SK-N-SH (cell line): ENCODE measurements around the gene HTR2C. TPM values are rescaled to one million over a fixed set of nuclear protein-coding genes. Genes with fewer than 3 reads are reported as not detected.

Experiments
- CTCF ChIA-PET: fragments of 300-600, 350-600 bp; formaldehyde crosslinking; extraction: SDS; loops from one replicate; lab custom pipeline; 2021; lab: Yijun Ruan, JAX
- POLR2A ChIA-PET: fragments of 350-600 bp; sonication (Branson Sonifier 250); formaldehyde crosslinking; extraction: SDS; loops from one replicate; lab custom pipeline; 2020; ENCODE audit warnings: antibody characterized with exemption, inconsistent platforms; lab: Yijun Ruan, JAX
- DNase-seq: peaks from one replicate; pipeline ENCODE4 v3.0.0; 2012
- H2AFZ ChIP-seq: fragments of 200-600 bp; sonication (generic); 2 replicates; pipeline ENCODE4 v1.8.1; 2016; ENCODE audit warnings: antibody characterized with exemption, mild to moderate bottlenecking, low read depth
- H3F3A ChIP-seq: fragments of 200-600 bp; sonication (generic); replicated peaks from 2 replicates; pipeline ENCODE3; 2016; ENCODE audit warnings: antibody characterized with exemption, mild to moderate bottlenecking; ENCODE audit not compliant: insufficient read depth
- H3K27ac ChIP-seq, 2 experiments: fragments of 200-500 bp in 1 of 2; fragments of 200-600 bp in 1 of 2; sonication (Bioruptor generic) in 1 of 2; sonication (generic), shearing (Covaris generic) in 1 of 2; 2 replicates each; pipeline versions ENCODE4 v1.5.1 to v1.6.1; 2014 to 2016; ENCODE audit warnings: low read depth in 2 of 2, inconsistent platforms in 1 of 2, low read length in 1 of 2, mild to moderate bottlenecking in 1 of 2, mixed read lengths in 1 of 2
- H3K27me3 ChIP-seq: fragments of 200-600 bp; sonication (generic), shearing (Covaris generic); 2 replicates; pipeline ENCODE4 v1.6.1; 2016; ENCODE audit warnings: mixed run types; ENCODE audit not compliant: insufficient read depth
- H3K36me3 ChIP-seq, 2 experiments: fragments of 200-500 bp in 1 of 2; fragments of 200-600 bp in 1 of 2; sonication (Bioruptor generic) in 1 of 2; sonication (generic) in 1 of 2; replicated peaks in 1 of 2; 2 replicates each; pipeline versions ENCODE3 to v1.5.1; 2014 to 2016; ENCODE audit warnings: low read length in 1 of 2, mild to moderate bottlenecking in 1 of 2; ENCODE audit not compliant: insufficient read depth in 2 of 2, control insufficient read depth in 1 of 2
- H3K4me1 ChIP-seq, 2 experiments: fragments of 200-500 bp in 1 of 2; fragments of 200-600 bp in 1 of 2; sonication (Bioruptor generic) in 1 of 2; sonication (generic), shearing (Covaris generic) in 1 of 2; 2 replicates each; pipeline versions ENCODE4 v1.5.1 to v1.6.1; 2014 to 2016; ENCODE audit warnings: low read depth in 1 of 2, low read length in 1 of 2, mixed run types in 1 of 2; ENCODE audit not compliant: insufficient read depth in 2 of 2, control insufficient read depth in 1 of 2
- H3K4me2 ChIP-seq: fragments of 200-600 bp; sonication (generic), shearing (Covaris generic); 2 replicates; pipeline ENCODE4 v1.6.1; 2017; ENCODE audit warnings: mixed run types
- H3K4me3 ChIP-seq, 2 experiments: fragments of 200-500 bp in 1 of 2; fragments of 200-600 bp in 1 of 2; sonication (Bioruptor generic) in 1 of 2; sonication (generic), shearing (Covaris generic) in 1 of 2; 2 replicates each; pipeline versions ENCODE4 v1.5.1 to v1.8.1; 2014 to 2016; ENCODE audit warnings: low read depth in 2 of 2, inconsistent platforms in 1 of 2, low read length in 1 of 2, mild to moderate bottlenecking in 1 of 2, mixed read lengths in 1 of 2, moderate library complexity in 1 of 2
- H3K79me2 ChIP-seq: fragments of 200-600 bp; sonication (generic); 2 replicates; pipeline ENCODE4 v1.8.1; 2017; ENCODE audit warnings: mild to moderate bottlenecking; ENCODE audit not compliant: insufficient read depth
- H3K9ac ChIP-seq: fragments of 200-600 bp; sonication (generic); 2 replicates; pipeline ENCODE4 v1.6.1; 2017; ENCODE audit warnings: mixed run types
- H3K9me2 ChIP-seq: fragments of 200-600 bp; sonication (generic); 2 replicates; pipeline ENCODE4 v1.6.1; 2017; ENCODE audit warnings: mixed run types
- H3K9me3 ChIP-seq: fragments of 200-600 bp; sonication (generic); 2 replicates; pipeline ENCODE4 v1.6.1; 2017; ENCODE audit warnings: mixed run types, mild to moderate bottlenecking, moderate library complexity
- H4K20me1 ChIP-seq: fragments of 200-600 bp; sonication (generic); 2 replicates; pipeline ENCODE4 v1.6.1; 2017; ENCODE audit warnings: mild to moderate bottlenecking, mixed run types; ENCODE audit not compliant: insufficient read depth
- EP300 ChIP-seq, 2 experiments: IDR thresholded peaks; 2 replicates each; pipeline versions ENCODE4 v1.4.0 to v1.6.1; 2012; ENCODE audit warnings: borderline replicate concordance in 1 of 2, low read depth in 1 of 2, low read length in 1 of 2
- EZH2phosphoT487 ChIP-seq: fragments of 200-600 bp; sonication (generic); IDR thresholded peaks from 2 replicates; pipeline ENCODE4 v1.6.1; 2017; ENCODE audit warnings: low read depth, mixed run types, mild to moderate bottlenecking, antibody characterized with exemption, moderate library complexity, borderline replicate concordance
- FOSL2 ChIP-seq: IDR thresholded peaks from 2 replicates; pipeline ENCODE4 v1.4.0; 2012; ENCODE audit warnings: low read depth, mild to moderate bottlenecking, moderate library complexity, borderline replicate concordance
- FOXM1 ChIP-seq: IDR thresholded peaks from 2 replicates; pipeline ENCODE4 v1.4.0; 2012; ENCODE audit warnings: low read depth, mild to moderate bottlenecking
- GABPA ChIP-seq: IDR thresholded peaks from 2 replicates; pipeline ENCODE4 v1.4.0; 2012; ENCODE audit warnings: low read depth, mild to moderate bottlenecking
- GATA2 ChIP-seq: sonication (generic); formaldehyde crosslinking; IDR thresholded peaks from 2 replicates; pipeline ENCODE4 v1.5.0; 2020; ENCODE audit warnings: mild to moderate bottlenecking, missing genetic modification reagents
- JUND ChIP-seq: IDR thresholded peaks from 2 replicates; pipeline ENCODE4 v1.4.0; 2012
- MAX ChIP-seq: IDR thresholded peaks from 2 replicates; pipeline ENCODE4 v1.4.0; 2012; ENCODE audit warnings: low read depth
- MEF2A ChIP-seq: IDR thresholded peaks from 2 replicates; pipeline ENCODE4 v1.4.0; 2012; ENCODE audit warnings: low read depth, borderline replicate concordance
- MXI1 ChIP-seq: IDR thresholded peaks from 2 replicates; pipeline ENCODE4 v1.6.1; 2012; ENCODE audit warnings: mild to moderate bottlenecking, low read depth, low read length, improper control_type of control experiment
- NFIC ChIP-seq: IDR thresholded peaks from 2 replicates; pipeline ENCODE4 v1.4.0; 2012; ENCODE audit warnings: borderline replicate concordance
- PBX3 ChIP-seq: IDR thresholded peaks from 2 replicates; pipeline ENCODE4; 2012
- POLR2AphosphoS5 ChIP-seq: IDR thresholded peaks from 2 replicates; pipeline ENCODE4 v1.6.1; 2012; ENCODE audit warnings: low read depth, low read length
- RAD21 ChIP-seq: IDR thresholded peaks from 2 replicates; pipeline ENCODE4 v1.6.1; 2012; ENCODE audit warnings: mild to moderate bottlenecking, low read length
- RCOR1 ChIP-seq: fragments of 150-350 bp; IDR thresholded peaks from 2 replicates; pipeline ENCODE4 v1.6.1; 2017; ENCODE audit warnings: antibody characterized with exemption, low read length
- RXRA ChIP-seq: IDR thresholded peaks from 2 replicates; pipeline ENCODE4 v1.4.0; 2012; ENCODE audit warnings: low read depth, mild to moderate bottlenecking, borderline replicate concordance
- SIN3A ChIP-seq: IDR thresholded peaks from 2 replicates; pipeline ENCODE4 v1.6.1; 2012; ENCODE audit warnings: low read depth, mild to moderate bottlenecking, low read length, moderate library complexity, borderline replicate concordance
- SMC3 ChIP-seq: IDR thresholded peaks from 2 replicates; pipeline ENCODE4 v1.6.1; 2012; ENCODE audit warnings: low read depth, low read length, improper control_type of control experiment
- TAF1 ChIP-seq: IDR thresholded peaks from 2 replicates; pipeline ENCODE4 v1.6.1; 2012; ENCODE audit warnings: low read depth, mild to moderate bottlenecking, low read length, moderate library complexity, borderline replicate concordance
- TCF12 ChIP-seq: IDR thresholded peaks from 2 replicates; pipeline ENCODE4 v1.4.0; 2012
- TEAD4 ChIP-seq: IDR thresholded peaks from 2 replicates; pipeline ENCODE4 v1.4.0; 2012; ENCODE audit warnings: mild to moderate bottlenecking, borderline replicate concordance; ENCODE audit not compliant: insufficient read depth
- USF2 ChIP-seq: fragments of 150-350 bp; IDR thresholded peaks from 2 replicates; pipeline ENCODE4 v1.6.1; 2017; ENCODE audit warnings: antibody characterized with exemption, low read length, low read depth, borderline replicate concordance
- YY1 ChIP-seq: IDR thresholded peaks from 2 replicates; pipeline ENCODE4 v1.4.0; 2012; ENCODE audit warnings: low read depth, mild to moderate bottlenecking
- WGBS: methylation state at CpG from one replicate; pipeline ENCODE4 v1.1.6; 2017; ENCODE audit warnings: low lambda C conversion rate; 5-methylcytosine and 5-hydroxymethylcytosine counted together
- polyA plus RNA-seq, 3 experiments: library from polyadenylated mRNA; depleted of rRNA; stranded (reverse); fragments of >200 nt; gene quantifications; 2 replicates each; pipeline ENCODE4 v1.2.3, GENCODE V29; 2012
- TF ChIP-seq, protein P1 (sequence below): IDR thresholded peaks from 2 replicates; pipeline ENCODE4 v1.4.0; 2012; ENCODE audit warnings: low read depth, borderline replicate concordance
- TF ChIP-seq, protein P2 (sequence below): IDR thresholded peaks from 2 replicates; pipeline ENCODE4 v1.6.1; 2012; ENCODE audit warnings: mild to moderate bottlenecking, low read depth, low read length, moderate library complexity

HTR2C gene
- polyA plus RNA-seq, 1 of the 3 experiments (the other 2 are of a cell fraction) = 0.02 TPM

- H2AFZ ChIP-seq = no peak overlapping the region; the same call in 1 of the 2 replicates
Measured at GRCh38 chrX:114930227-114930626, 346.3 kb downstream of the HTR2C start.

DNA sequence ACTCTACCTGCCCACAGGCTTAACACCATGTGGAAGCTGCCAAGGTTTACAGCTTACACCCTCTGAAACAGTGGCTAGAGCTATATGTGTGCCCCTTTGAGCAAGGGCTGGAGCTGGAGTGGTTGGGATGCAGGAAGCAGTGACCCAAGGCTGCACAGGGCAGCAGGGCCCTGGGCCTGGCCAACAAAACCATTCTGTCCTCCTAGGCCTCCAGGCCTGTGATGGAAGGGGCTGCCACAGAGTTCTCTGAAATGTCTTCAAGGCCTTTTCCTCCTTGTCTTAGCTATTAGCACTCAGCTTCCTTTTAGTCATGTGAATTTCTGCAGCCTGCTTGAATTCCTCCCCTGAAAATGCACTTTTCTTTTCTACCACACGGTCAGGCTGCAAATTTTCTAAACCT lies 348.7 kb downstream of the HTR2C start:
- no peak overlapping the region for H3K27ac ChIP-seq
- TF ChIP-seq POLR2AphosphoS5 = no peak
- no peak for TF ChIP-seq MEF2A
- no peak for TF ChIP-seq RAD21
- TF ChIP-seq, protein P1, sequence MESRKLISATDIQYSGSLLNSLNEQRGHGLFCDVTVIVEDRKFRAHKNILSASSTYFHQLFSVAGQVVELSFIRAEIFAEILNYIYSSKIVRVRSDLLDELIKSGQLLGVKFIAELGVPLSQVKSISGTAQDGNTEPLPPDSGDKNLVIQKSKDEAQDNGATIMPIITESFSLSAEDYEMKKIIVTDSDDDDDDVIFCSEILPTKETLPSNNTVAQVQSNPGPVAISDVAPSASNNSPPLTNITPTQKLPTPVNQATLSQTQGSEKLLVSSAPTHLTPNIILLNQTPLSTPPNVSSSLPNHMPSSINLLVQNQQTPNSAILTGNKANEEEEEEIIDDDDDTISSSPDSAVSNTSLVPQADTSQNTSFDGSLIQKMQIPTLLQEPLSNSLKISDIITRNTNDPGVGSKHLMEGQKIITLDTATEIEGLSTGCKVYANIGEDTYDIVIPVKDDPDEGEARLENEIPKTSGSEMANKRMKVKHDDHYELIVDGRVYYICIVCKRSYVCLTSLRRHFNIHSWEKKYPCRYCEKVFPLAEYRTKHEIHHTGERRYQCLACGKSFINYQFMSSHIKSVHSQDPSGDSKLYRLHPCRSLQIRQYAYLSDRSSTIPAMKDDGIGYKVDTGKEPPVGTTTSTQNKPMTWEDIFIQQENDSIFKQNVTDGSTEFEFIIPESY = no peak
- TF ChIP-seq TAF1 = no peak
- TF ChIP-seq RCOR1 = no peak
- no peak for TF ChIP-seq JUND
- TF ChIP-seq EP300 (IDR thresholded peaks at IDR 0.05; ENCODE audit: borderline replicate concordance in 1 of 2, low read depth in 1 of 2, low read length in 1 of 2) = no peak
- no peak for TF ChIP-seq PBX3
- TF ChIP-seq SIN3A = no peak
- TF ChIP-seq, protein P2, sequence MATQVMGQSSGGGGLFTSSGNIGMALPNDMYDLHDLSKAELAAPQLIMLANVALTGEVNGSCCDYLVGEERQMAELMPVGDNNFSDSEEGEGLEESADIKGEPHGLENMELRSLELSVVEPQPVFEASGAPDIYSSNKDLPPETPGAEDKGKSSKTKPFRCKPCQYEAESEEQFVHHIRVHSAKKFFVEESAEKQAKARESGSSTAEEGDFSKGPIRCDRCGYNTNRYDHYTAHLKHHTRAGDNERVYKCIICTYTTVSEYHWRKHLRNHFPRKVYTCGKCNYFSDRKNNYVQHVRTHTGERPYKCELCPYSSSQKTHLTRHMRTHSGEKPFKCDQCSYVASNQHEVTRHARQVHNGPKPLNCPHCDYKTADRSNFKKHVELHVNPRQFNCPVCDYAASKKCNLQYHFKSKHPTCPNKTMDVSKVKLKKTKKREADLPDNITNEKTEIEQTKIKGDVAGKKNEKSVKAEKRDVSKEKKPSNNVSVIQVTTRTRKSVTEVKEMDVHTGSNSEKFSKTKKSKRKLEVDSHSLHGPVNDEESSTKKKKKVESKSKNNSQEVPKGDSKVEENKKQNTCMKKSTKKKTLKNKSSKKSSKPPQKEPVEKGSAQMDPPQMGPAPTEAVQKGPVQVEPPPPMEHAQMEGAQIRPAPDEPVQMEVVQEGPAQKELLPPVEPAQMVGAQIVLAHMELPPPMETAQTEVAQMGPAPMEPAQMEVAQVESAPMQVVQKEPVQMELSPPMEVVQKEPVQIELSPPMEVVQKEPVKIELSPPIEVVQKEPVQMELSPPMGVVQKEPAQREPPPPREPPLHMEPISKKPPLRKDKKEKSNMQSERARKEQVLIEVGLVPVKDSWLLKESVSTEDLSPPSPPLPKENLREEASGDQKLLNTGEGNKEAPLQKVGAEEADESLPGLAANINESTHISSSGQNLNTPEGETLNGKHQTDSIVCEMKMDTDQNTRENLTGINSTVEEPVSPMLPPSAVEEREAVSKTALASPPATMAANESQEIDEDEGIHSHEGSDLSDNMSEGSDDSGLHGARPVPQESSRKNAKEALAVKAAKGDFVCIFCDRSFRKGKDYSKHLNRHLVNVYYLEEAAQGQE = no peak
- TF ChIP-seq TCF12 = no peak
- TF ChIP-seq FOSL2 = no peak
- TF ChIP-seq RXRA = no peak
- no peak for TF ChIP-seq USF2

More at GRCh38 chrX:114930227-114930626, 346.3 kb downstream of the HTR2C start:
- no peak for DNase-seq
- ChIA-PET CTCF (no interaction called here), POLR2A (no interaction called here)
- H3K4me1 ChIP-seq = no peaks in the 10 kb centered on the region; a peak in 1 of 4 replicates
- H3K9ac ChIP-seq = no peak overlapping the region
- no peak overlapping the region for H3K27ac ChIP-seq
- H4K20me1 ChIP-seq = no peaks in the 10 kb centered on the region
- H3K4me3 ChIP-seq = no peak overlapping the region
- no peaks in the 10 kb centered on the region for H3K9me3 ChIP-seq
- H3K9me2 ChIP-seq = no peaks in the 10 kb centered on the region
- no peaks in the 10 kb centered on the region for H3K79me2 ChIP-seq
- no peak for TF ChIP-seq POLR2AphosphoS5
- no peak for TF ChIP-seq MXI1
- no peak for TF ChIP-seq SMC3
- TF ChIP-seq FOXM1 = no peak
- no peak for TF ChIP-seq EP300 (IDR thresholded peaks at IDR 0.05; ENCODE audit: borderline replicate concordance in 1 of 2, low read depth in 1 of 2, low read length in 1 of 2)
- no peak for TF ChIP-seq YY1
- no peak for TF ChIP-seq NFIC
- TF ChIP-seq EZH2phosphoT487 = no peak
- no peak for TF ChIP-seq SIN3A
- TF ChIP-seq GATA2 = no peak
- no peak for TF ChIP-seq RAD21
- no peak for TF ChIP-seq FOSL2
- no peak for TF ChIP-seq GABPA
- no peak for TF ChIP-seq TEAD4
- no peak for TF ChIP-seq MAX
- no peaks in the 10 kb centered on the region for H3F3A ChIP-seq
- H3K36me3 ChIP-seq = no peaks in the 10 kb centered on the region
- H3K27me3 ChIP-seq = no peaks in the 10 kb centered on the region; the same call in 1 of the 2 replicates
- no peak overlapping the region for H3K4me2 ChIP-seq

More for the DNA sequence above, 348.7 kb downstream of the HTR2C start:
- DNase-seq = no peak
- Histone ChIP-seq H2AFZ (no peak overlapping the region), H4K20me1 (no peaks in the 10 kb centered on the region), H3F3A (no peaks in the 10 kb centered on the region), H3K9me3 (no peaks in the 10 kb centered on the region), H3K4me2 (no peak overlapping the region), H3K4me3 (no peak overlapping the region), H3K4me1 (no peaks in the 10 kb centered on the region), H3K9ac (no peak overlapping the region), H3K36me3 (no peaks in the 10 kb centered on the region), H3K27me3 (no peaks in the 10 kb centered on the region), H3K79me2 (no peaks in the 10 kb centered on the region), H3K9me2 (no peaks in the 10 kb centered on the region)
- POLR2A ChIA-PET = no interaction called here
- 2% methylated on average over 1 of the region's 1 CpG for WGBS
- CTCF ChIA-PET = interaction anchor here (0.6 kb wide), 1 partner anchor 71 kb away, joined by 3 read pairs; no protein-coding TSS in a partner anchor
